GM21515 (cell line): ENCODE measurements around the gene VWC2L.

Experiments
- ATAC-seq: cut with Tn5 transposase; IDR thresholded peaks from one replicate; pipeline ENCODE4 v1.9.1; 2021; ENCODE audit not compliant: unreplicated experiment

The VWC2L gene

GRCh38 chr2:214465363-214466146 is 54.7 kb downstream of the VWC2L start:
- ATAC-seq, result no peak

GRCh38 chr2:214469728-214470127 is 58.9 kb downstream of the VWC2L start:
- ATAC-seq, result no peak

- ATAC-seq, result no peak
Measured at GRCh38 chr2:214471382-214471781, 60.5 kb downstream of the VWC2L start.

GRCh38 chr2:214471990-214472389 is 61.1 kb downstream of the VWC2L start:
- no peak for ATAC-seq

- no peak for ATAC-seq
Measured at GRCh38 chr2:214477305-214477704, 66.5 kb downstream of the VWC2L start.

GRCh38 chr2:214481204-214481603 is 70.3 kb downstream of the VWC2L start:
- no peak for ATAC-seq

- no peak for ATAC-seq
Measured at GRCh38 chr2:214482728-214483127, 71.9 kb downstream of the VWC2L start.

- no peak for ATAC-seq
Measured at GRCh38 chr2:214484239-214484638, 73.4 kb downstream of the VWC2L start.

- ATAC-seq, result no peak
Measured at GRCh38 chr2:214484701-214485100, 73.8 kb downstream of the VWC2L start.

GRCh38 chr2:214489181-214489580 is 78.3 kb downstream of the VWC2L start:
- ATAC-seq, result no peak

GRCh38 chr2:214489702-214490101 is 78.8 kb downstream of the VWC2L start:
- no peak for ATAC-seq

GRCh38 chr2:214492152-214492551 is 81.3 kb downstream of the VWC2L start:
- no peak for ATAC-seq

- no peak for ATAC-seq
Measured at GRCh38 chr2:214492608-214493007, 81.8 kb downstream of the VWC2L start.

- ATAC-seq, result no peak
Measured at GRCh38 chr2:214497489-214497888, 86.6 kb downstream of the VWC2L start.

GRCh38 chr2:214503568-214503967 is 92.7 kb downstream of the VWC2L start:
- ATAC-seq, result no peak

GRCh38 chr2:214504599-214505376 is 93.9 kb downstream of the VWC2L start:
- no peak for ATAC-seq

GRCh38 chr2:214507032-214507431 is 96.2 kb downstream of the VWC2L start:
- no peak for ATAC-seq

GRCh38 chr2:214514704-214515103 is 103.8 kb downstream of the VWC2L start:
- no peak for ATAC-seq

GRCh38 chr2:214515111-214515510 is 104.3 kb downstream of the VWC2L start:
- ATAC-seq, result no peak

GRCh38 chr2:214519258-214519818 is 108.5 kb downstream of the VWC2L start:
- ATAC-seq, result no peak

GRCh38 chr2:214529021-214529420 is 118.2 kb downstream of the VWC2L start:
- no peak for ATAC-seq

- ATAC-seq, result no peak
Measured at GRCh38 chr2:214529514-214529913, 118.7 kb downstream of the VWC2L start.
